ENCODE data around the gene EFCAB6. TPM values are rescaled to one million over a fixed set of nuclear protein-coding genes. Genes with fewer than 3 reads are reported as not detected.

Gene EFCAB6
- total and polyA plus RNA-seq, 4 donors, result 1.7 to 15.4 (median 7.6) TPM

- ATAC-seq (ENCODE audit: insufficient read depth, low FRiP score), result no peak
- no peak for DNase-seq
- 91 to 95% methylated on average over 25 of the region's 25 CpGs for WGBS, 2 donors
Observed at GRCh38 chr22:43838571-43839307, 26.6 kb upstream of the EFCAB6 start.

GRCh38 chr22:43838161-43838560, 26.1 kb upstream of the EFCAB6 start:
- Histone ChIP-seq H3K27me3 (ENCODE audit: control insufficient read depth in 3 of 3, insufficient read depth in 3 of 3, low read length in 2 of 3) (peaks cover 0 to 12% (median 0%) of the 10 kb centered on the region in 3 donors), H3K27ac (ENCODE audit: low read depth in 1 of 2, low read length in 1 of 2) (no peak overlapping the region), H3K9ac (ENCODE audit: insufficient read depth in 1 of 2, low read length in 2 of 2) (no peak overlapping the region), H3K9me3 (ENCODE audit: control insufficient read depth in 4 of 4, insufficient read depth in 3 of 4, low read length in 3 of 4) (peaks cover 0 to 2% (median 0%) of the 10 kb centered on the region in 4 donors), H3K36me3 (ENCODE audit: control insufficient read depth in 4 of 4, insufficient read depth in 4 of 4, low read length in 4 of 4) (no peaks in the 10 kb centered on the region), H3K4me3 (no peak overlapping the region), H3K4me1 (ENCODE audit: control insufficient read depth in 5 of 5, insufficient read depth in 5 of 5, low read length in 5 of 5) (peaks cover 0 to 3% (median 0%) of the 10 kb centered on the region in 5 donors)
- DNase-seq, result no peak
- WGBS, 2 donors, result 89 to 94% methylated on average over 7 to 10 of the region's 10 CpGs
- no peak for ATAC-seq (ENCODE audit: insufficient read depth, low FRiP score)
- no peak for TF ChIP-seq CTCF (IDR thresholded peaks at IDR 0.05; ENCODE audit: control extremely low read depth, extremely low read depth)

More at GRCh38 chr22:43838571-43839307, 26.6 kb upstream of the EFCAB6 start:
- no peaks in the 10 kb centered on the region for H3K36me3 ChIP-seq (ENCODE audit: control insufficient read depth in 4 of 4, insufficient read depth in 4 of 4, low read length in 4 of 4)
- no peak overlapping the region for H3K27ac ChIP-seq (ENCODE audit: low read depth in 1 of 2, low read length in 1 of 2)
- H3K4me3 ChIP-seq, result no peak overlapping the region
- no peak overlapping the region for H3K9ac ChIP-seq (ENCODE audit: insufficient read depth in 1 of 2, low read length in 2 of 2)
- peaks cover 0 to under 1% (median 0%) of the 10 kb centered on the region in 5 donors for H3K4me1 ChIP-seq (ENCODE audit: control insufficient read depth in 5 of 5, insufficient read depth in 5 of 5, low read length in 5 of 5)
- H3K27me3 ChIP-seq (ENCODE audit: control insufficient read depth in 3 of 3, insufficient read depth in 3 of 3, low read length in 2 of 3), result peaks cover 0 to 9% (median 0%) of the 10 kb centered on the region in 3 donors
- no peak for TF ChIP-seq CTCF (IDR thresholded peaks at IDR 0.05; ENCODE audit: control extremely low read depth, extremely low read depth)
- H3K9me3 ChIP-seq (ENCODE audit: control insufficient read depth in 4 of 4, insufficient read depth in 3 of 4, low read length in 3 of 4), result peaks cover 0 to 2% (median 0%) of the 10 kb centered on the region in 4 donors

GRCh38 chr22:43837666-43838065, 25.6 kb upstream of the EFCAB6 start:
- ATAC-seq (ENCODE audit: insufficient read depth, low FRiP score) (no peak), DNase-seq (no peak)
- H3K9me3 ChIP-seq (ENCODE audit: control insufficient read depth in 4 of 4, insufficient read depth in 3 of 4, low read length in 3 of 4), result peaks cover 0 to 2% (median 0%) of the 10 kb centered on the region in 4 donors
- TF ChIP-seq CTCF (IDR thresholded peaks at IDR 0.05; ENCODE audit: control extremely low read depth, extremely low read depth), result no peak
- peaks cover 0 to 12% (median 0%) of the 10 kb centered on the region in 3 donors for H3K27me3 ChIP-seq (ENCODE audit: control insufficient read depth in 3 of 3, insufficient read depth in 3 of 3, low read length in 2 of 3)
- H3K9ac ChIP-seq (ENCODE audit: insufficient read depth in 1 of 2, low read length in 2 of 2), result no peak overlapping the region
- peaks cover 0 to 3% (median 0%) of the 10 kb centered on the region in 5 donors for H3K4me1 ChIP-seq (ENCODE audit: control insufficient read depth in 5 of 5, insufficient read depth in 5 of 5, low read length in 5 of 5)
- H3K36me3 ChIP-seq (ENCODE audit: control insufficient read depth in 4 of 4, insufficient read depth in 4 of 4, low read length in 4 of 4), result no peaks in the 10 kb centered on the region
- H3K4me3 ChIP-seq, result no peak overlapping the region
- 71 to 72% methylated on average over 9 of the region's 9 CpGs for WGBS, 2 donors
- H3K27ac ChIP-seq (ENCODE audit: low read depth in 1 of 2, low read length in 1 of 2), result no peak overlapping the region
